ENCODE data around the gene EFL1.
A peak's percentile ranks its signal among the peaks of the same experiment; 100 is the strongest.

Gene EFL1

GRCh38 chr15:82129149-82129692 lies 133.3 kb downstream of the EFL1 start:
- peaks cover 3% of the 10 kb centered on the region for H3K36me3 ChIP-seq (replicated peaks)

DNA sequence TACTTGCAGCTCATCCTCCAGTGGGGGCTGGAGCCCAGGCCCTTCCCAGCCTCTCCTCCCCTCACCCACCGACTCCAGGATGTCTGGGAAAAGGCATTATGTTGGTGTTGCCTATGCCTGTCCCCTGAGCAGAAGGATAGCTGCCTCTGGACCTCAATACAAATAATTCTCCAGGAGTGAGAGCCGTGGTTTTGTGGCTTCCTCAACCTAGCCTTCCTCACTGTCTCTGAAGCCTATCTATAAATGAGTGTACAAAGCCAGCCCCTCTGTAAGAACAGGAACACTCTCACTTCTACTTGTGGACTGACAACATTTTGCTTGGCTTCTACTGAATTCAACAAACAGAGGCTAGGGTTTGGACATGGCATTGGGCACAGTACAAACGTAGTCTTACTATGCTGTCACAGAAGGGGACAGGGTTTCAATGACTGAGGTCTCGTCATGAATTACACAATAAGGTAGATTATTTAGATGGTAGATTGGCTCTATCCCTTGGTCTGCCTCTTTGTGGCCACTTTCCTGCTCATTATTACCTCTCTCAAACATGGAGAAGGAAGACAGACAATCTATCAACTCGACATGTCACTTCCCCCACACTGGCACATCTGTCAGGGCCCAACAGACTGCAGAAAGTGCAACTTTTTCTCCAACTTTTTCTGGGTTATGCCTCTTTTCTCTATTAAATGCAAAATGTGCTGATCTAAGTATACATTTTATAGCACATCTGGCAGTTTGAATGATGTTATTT lies 134.0 kb downstream of the EFL1 start:
- no peaks in the 10 kb centered on the region for H3K9me3 ChIP-seq
- DNase-seq (ENCODE audit: low spot score in 2 of 2): no peak
- in situ Hi-C loops (cut with MboI; ENCODE audit: low sequenced_read_pairs): no loop called here
- H3K4me1 ChIP-seq: no peaks in the 10 kb centered on the region
- H3K27me3 ChIP-seq (ENCODE audit: low read depth): no peaks in the 10 kb centered on the region
- H3K36me3 ChIP-seq (replicated peaks): peaks cover 3% of the 10 kb centered on the region
- no peak overlapping the region for H3K4me3 ChIP-seq

More at GRCh38 chr15:82129149-82129692, 133.3 kb downstream of the EFL1 start:
- Histone ChIP-seq H3K27me3 (ENCODE audit: low read depth) (no peaks in the 10 kb centered on the region), H3K9me3 (no peaks in the 10 kb centered on the region), H3K4me3 (no peak overlapping the region), H3K4me1 (no peaks in the 10 kb centered on the region)
- DNase-seq (ENCODE audit: low spot score in 2 of 2): no peak
- in situ Hi-C loops (cut with MboI; ENCODE audit: low sequenced_read_pairs): no loop called here

DNA sequence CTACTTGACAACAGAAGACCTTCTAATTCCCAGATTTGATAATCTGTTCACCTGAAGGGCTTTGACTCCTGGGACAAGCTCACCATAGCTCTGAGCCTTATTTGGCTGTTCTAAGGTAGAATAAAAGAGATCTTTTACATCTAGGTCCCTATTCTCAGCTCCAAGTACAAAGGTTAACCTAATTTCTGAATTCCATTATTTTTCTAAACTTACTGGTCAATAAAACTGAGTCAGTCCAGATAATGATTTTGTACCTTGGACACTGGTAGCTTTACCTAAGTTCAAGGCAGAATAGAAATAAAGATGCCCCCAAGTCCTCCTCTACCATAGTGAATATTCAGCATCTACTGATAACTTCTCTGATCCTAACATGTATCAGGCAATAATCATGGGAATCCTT lies 135.0 kb downstream of the EFL1 start:
- in situ Hi-C loops (cut with MboI; ENCODE audit: low sequenced_read_pairs): no loop called here

DNA sequence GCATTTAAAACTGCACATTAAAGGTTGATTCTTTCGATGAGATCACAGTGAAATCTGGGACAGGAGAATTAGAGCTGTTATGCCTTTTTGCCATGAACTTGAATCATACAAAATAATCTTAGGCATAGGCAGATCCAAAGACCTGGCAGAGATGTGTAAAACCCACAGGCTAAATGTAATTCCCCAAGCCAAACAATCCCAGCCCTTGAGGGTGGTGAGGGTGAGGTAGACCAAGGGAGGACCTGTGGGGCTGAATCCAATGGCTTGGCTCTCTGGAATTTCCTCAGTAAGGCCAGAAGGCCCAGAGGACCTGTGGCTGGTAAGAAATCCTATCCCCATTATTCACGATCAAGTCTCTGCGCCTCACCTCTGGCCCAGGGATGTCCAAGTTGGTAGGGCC lies 136.2 kb downstream of the EFL1 start:
- Histone ChIP-seq H3K36me3 (replicated peaks) (peaks cover 3% of the 10 kb centered on the region), H3K4me3 (no peak overlapping the region), H3K9me3 (no peaks in the 10 kb centered on the region), H3K27me3 (ENCODE audit: low read depth) (no peaks in the 10 kb centered on the region), H3K4me1 (no peaks in the 10 kb centered on the region)
- DNase-seq (ENCODE audit: low spot score in 2 of 2): no peak
- in situ Hi-C loops (cut with MboI; ENCODE audit: low sequenced_read_pairs): no loop called here

More for the DNA sequence above, 135.0 kb downstream of the EFL1 start:
- no peaks in the 10 kb centered on the region for H3K4me1 ChIP-seq
- no peaks in the 10 kb centered on the region for H3K27me3 ChIP-seq (ENCODE audit: low read depth)
- no peaks in the 10 kb centered on the region for H3K9me3 ChIP-seq
- H3K36me3 ChIP-seq (replicated peaks): peaks cover 3% of the 10 kb centered on the region
- DNase-seq (ENCODE audit: low spot score in 2 of 2): no peak
- no peak overlapping the region for H3K4me3 ChIP-seq

DNA sequence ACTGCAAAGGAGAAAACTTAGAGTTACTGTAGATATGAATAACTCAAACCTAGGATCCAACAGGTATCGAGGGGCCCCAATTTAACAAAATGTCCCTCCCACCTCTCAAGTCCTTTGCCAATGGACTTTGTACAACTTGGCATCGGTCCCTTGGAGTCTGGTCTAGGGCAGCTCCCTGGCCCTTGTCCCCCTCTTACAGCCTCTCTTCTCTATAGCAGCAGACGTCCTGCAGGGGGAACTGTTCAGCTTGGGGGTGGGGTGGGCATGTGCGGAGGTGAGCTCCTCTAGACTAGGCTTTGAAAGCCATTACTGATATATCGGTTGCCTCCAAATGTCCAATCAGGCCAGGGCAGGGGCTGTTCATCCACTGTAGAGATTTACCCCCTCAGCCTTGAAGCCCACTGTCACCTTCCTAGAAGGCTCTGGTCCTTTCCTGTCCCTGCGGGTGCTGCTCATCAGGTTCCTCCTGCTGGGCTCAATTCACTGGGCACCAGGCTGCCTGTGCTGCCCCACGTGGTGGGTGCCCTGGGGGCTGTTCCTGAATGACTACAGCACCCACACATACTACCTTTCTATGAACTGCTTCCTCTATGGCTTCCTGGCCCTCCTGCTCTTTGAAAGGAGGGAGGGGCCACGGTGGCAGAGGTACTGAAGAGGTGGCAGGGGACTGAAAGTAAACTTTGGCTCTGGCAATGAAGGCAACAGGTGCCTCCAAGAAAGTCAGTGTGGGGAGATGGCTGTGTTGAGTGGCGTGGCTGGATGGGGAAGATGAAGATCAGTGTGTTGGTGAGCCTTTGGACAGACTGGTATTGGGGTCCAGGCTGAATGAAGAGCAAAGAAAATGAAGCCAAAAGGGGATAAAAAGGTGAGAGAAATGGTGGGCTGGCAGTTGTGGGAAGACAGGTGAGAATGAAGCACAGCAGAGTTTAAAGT lies 137.9 kb downstream of the EFL1 start:
- in situ Hi-C loops (cut with MboI; ENCODE audit: low sequenced_read_pairs): no loop called here
- no peaks in the 10 kb centered on the region for H3K27me3 ChIP-seq (ENCODE audit: low read depth)
- H3K36me3 ChIP-seq (replicated peaks): peaks cover 3% of the 10 kb centered on the region; the same call in 1 of the 2 replicates
- H3K4me1 ChIP-seq: no peaks in the 10 kb centered on the region
- no peaks in the 10 kb centered on the region for H3K9me3 ChIP-seq
- H3K4me3 ChIP-seq: no peak overlapping the region
- DNase-seq (ENCODE audit: low spot score in 2 of 2): peak in 1 of 2 experiments; percentile 20

GRCh38 chr15:82122746-82123400 lies 139.7 kb downstream of the EFL1 start:
- Histone ChIP-seq H3K36me3 (replicated peaks) (peaks cover 3% of the 10 kb centered on the region; the same call in 1 of the 2 replicates), H3K4me3 (no peak overlapping the region), H3K9me3 (no peaks in the 10 kb centered on the region), H3K27me3 (ENCODE audit: low read depth) (no peaks in the 10 kb centered on the region), H3K4me1 (no peaks in the 10 kb centered on the region)
- in situ Hi-C loops (cut with MboI; ENCODE audit: low sequenced_read_pairs): no loop called here
- peak in 1 of 2 experiments; percentile 3 for DNase-seq (ENCODE audit: low spot score in 2 of 2)

GRCh38 chr15:82118040-82118439 lies 144.5 kb downstream of the EFL1 start:
- in situ Hi-C loops (cut with MboI; ENCODE audit: low sequenced_read_pairs): no loop called here
- peak in 1 of 2 experiments; percentile 6 for DNase-seq (ENCODE audit: low spot score in 2 of 2)
- H3K36me3 ChIP-seq (replicated peaks): no peaks in the 10 kb centered on the region

GRCh38 chr15:82117296-82117695 lies 145.2 kb downstream of the EFL1 start:
- no peaks in the 10 kb centered on the region for H3K4me1 ChIP-seq
- no peaks in the 10 kb centered on the region for H3K27me3 ChIP-seq (ENCODE audit: low read depth)
- no peak for DNase-seq (ENCODE audit: low spot score in 2 of 2)
- no peaks in the 10 kb centered on the region for H3K36me3 ChIP-seq (replicated peaks)
- H3K4me3 ChIP-seq: no peak overlapping the region
- in situ Hi-C loops (cut with MboI; ENCODE audit: low sequenced_read_pairs): no loop called here
- H3K9me3 ChIP-seq: no peaks in the 10 kb centered on the region

More at GRCh38 chr15:82118040-82118439, 144.5 kb downstream of the EFL1 start:
- no peaks in the 10 kb centered on the region for H3K4me1 ChIP-seq
- H3K9me3 ChIP-seq: no peaks in the 10 kb centered on the region
- H3K4me3 ChIP-seq: no peak overlapping the region
- no peaks in the 10 kb centered on the region for H3K27me3 ChIP-seq (ENCODE audit: low read depth)

GRCh38 chr15:82114660-82115059 lies 147.9 kb downstream of the EFL1 start:
- in situ Hi-C loops (cut with MboI; ENCODE audit: low sequenced_read_pairs): no loop called here

GRCh38 chr15:82113106-82113715 lies 149.3 kb downstream of the EFL1 start:
- Histone ChIP-seq H3K9me3 (no peaks in the 10 kb centered on the region), H3K36me3 (replicated peaks) (no peaks in the 10 kb centered on the region), H3K4me1 (no peaks in the 10 kb centered on the region), H3K27me3 (ENCODE audit: low read depth) (no peaks in the 10 kb centered on the region), H3K4me3 (no peak overlapping the region)
- in situ Hi-C loops (cut with MboI; ENCODE audit: low sequenced_read_pairs): no loop called here
- no peak for DNase-seq (ENCODE audit: low spot score in 2 of 2)

More at GRCh38 chr15:82114660-82115059, 147.9 kb downstream of the EFL1 start:
- H3K36me3 ChIP-seq (replicated peaks): no peaks in the 10 kb centered on the region
- H3K4me1 ChIP-seq: no peaks in the 10 kb centered on the region
- DNase-seq (ENCODE audit: low spot score in 2 of 2): no peak
- H3K27me3 ChIP-seq (ENCODE audit: low read depth): no peaks in the 10 kb centered on the region
- H3K9me3 ChIP-seq: no peaks in the 10 kb centered on the region
- no peak overlapping the region for H3K4me3 ChIP-seq

- Histone ChIP-seq H3K27me3 (ENCODE audit: low read depth) (no peaks in the 10 kb centered on the region), H3K36me3 (replicated peaks) (no peaks in the 10 kb centered on the region), H3K9me3 (no peaks in the 10 kb centered on the region), H3K4me3 (no peak overlapping the region), H3K4me1 (no peaks in the 10 kb centered on the region)
- no peak for DNase-seq (ENCODE audit: low spot score in 2 of 2)
- in situ Hi-C loops (cut with MboI; ENCODE audit: low sequenced_read_pairs): no loop called here
Measured at GRCh38 chr15:82111918-82112317, 150.6 kb downstream of the EFL1 start.

DNA sequence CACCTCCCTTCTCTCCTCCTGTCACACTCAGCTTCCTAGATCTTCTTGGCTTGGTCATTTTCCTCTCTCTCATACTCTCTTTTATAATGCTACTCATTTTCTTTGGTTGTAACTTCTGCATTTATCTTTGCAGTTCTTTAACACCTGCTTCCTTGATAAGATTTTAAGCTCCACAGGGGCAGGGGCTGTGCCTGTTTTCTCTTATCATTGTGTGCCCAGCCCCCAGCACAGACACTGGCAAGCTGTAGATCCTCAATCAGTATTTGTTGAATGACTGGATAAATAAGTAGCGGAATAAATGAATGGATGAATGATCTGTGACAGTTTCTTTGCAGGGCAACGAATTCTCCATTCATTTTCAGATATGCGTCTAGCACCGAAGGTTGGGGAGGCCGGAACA lies 152.4 kb downstream of the EFL1 start:
- no peaks in the 10 kb centered on the region for H3K4me1 ChIP-seq
- H3K27me3 ChIP-seq (ENCODE audit: low read depth): no peaks in the 10 kb centered on the region
- in situ Hi-C loops (cut with MboI; ENCODE audit: low sequenced_read_pairs): no loop called here
- no peaks in the 10 kb centered on the region for H3K36me3 ChIP-seq (replicated peaks)
- no peak for DNase-seq (ENCODE audit: low spot score in 2 of 2)
- no peaks in the 10 kb centered on the region for H3K9me3 ChIP-seq
- H3K4me3 ChIP-seq: no peak overlapping the region

- no peaks in the 10 kb centered on the region for H3K9me3 ChIP-seq
- DNase-seq (ENCODE audit: low spot score in 2 of 2): peak; percentile 61 to 92
- in situ Hi-C loops (cut with MboI; ENCODE audit: low sequenced_read_pairs): no loop called here
- H3K4me3 ChIP-seq: no peak overlapping the region
- no peaks in the 10 kb centered on the region for H3K36me3 ChIP-seq (replicated peaks)
- no peaks in the 10 kb centered on the region for H3K4me1 ChIP-seq
- H3K27me3 ChIP-seq (ENCODE audit: low read depth): no peaks in the 10 kb centered on the region
Measured at GRCh38 chr15:82108489-82109078, 153.9 kb downstream of the EFL1 start.

All from HAP-1 (cell line).